HCT116 (cell line): ENCODE data around the gene SDK1. TPM values are rescaled to one million over a fixed set of nuclear protein-coding genes. Genes with fewer than 3 reads are reported as not detected.

Source experiments
- ATAC-seq: fragments of 200-7000 bp; cut with Tn5 transposase; 2 replicates; pipeline ENCODE4 v1.9.1; 2020; ENCODE audit warnings: mild to moderate bottlenecking, moderate library complexity
- BruUV-seq: library from RNA; stranded (reverse); fragments of 400-500 nt; replicated peaks from 2 replicates; lab custom pipeline; 2021; lab: Mats Ljungman, UMichigan
- CTCF ChIA-PET: fragments of 300-600 bp; sonication (Branson Sonifier 250); formaldehyde crosslinking; loops from one replicate; lab custom pipeline; 2021; ENCODE audit warnings: antibody characterized with exemption; lab: Charles Lee
- POLR2A ChIA-PET: fragments of 300-600, 350-600 bp; sonication (Branson Sonifier 250); formaldehyde crosslinking; loops from one replicate; lab custom pipeline; 2021; ENCODE audit warnings: antibody characterized with exemption; lab: Charles Lee
- RAD21 ChIA-PET, 2 experiments: fragments of 300-600 bp; sonication (Branson Sonifier 250); formaldehyde crosslinking; loops; one replicate each; lab custom pipeline; 2023; ENCODE audit warnings: low total read pairs in 2 of 2; ENCODE audit not compliant: uncharacterized antibody in 2 of 2, unreplicated experiment in 2 of 2, low non-redundant PET in 1 of 2; lab: Charles Lee
- DNase-seq: peaks from one replicate; pipeline ENCODE4 v3.0.0-alpha.2; 2010; ENCODE audit warnings: low read depth, low spot score
- H2AFZ ChIP-seq: fragments of 200-600 bp; shearing (Covaris generic), sonication (generic); 2 replicates; pipeline ENCODE4 v1.6.1; 2017; ENCODE audit warnings: low read depth, mixed run types, mixed read lengths, antibody characterized with exemption, low read length; ENCODE audit not compliant: poor library complexity, severe bottlenecking
- H3K27ac ChIP-seq: 2 replicates; pipeline ENCODE4 v1.5.1; 2012; ENCODE audit warnings: low read depth, low read length
- H3K27me3 ChIP-seq: fragments of 200-600 bp; sonication (generic); 2 replicates; pipeline ENCODE4 v1.6.1; 2016; ENCODE audit warnings: mixed run types, low read length, mixed read lengths; ENCODE audit not compliant: insufficient read depth
- H3K36me3 ChIP-seq, 2 experiments: fragments of 200-500 bp in 1 of 2; fragments of 200-600 bp in 1 of 2; sonication (Bioruptor generic) in 1 of 2; sonication (generic) in 1 of 2; 2 replicates each; pipeline versions ENCODE4 v1.5.1 to v1.6.1; 2014 to 2016; ENCODE audit warnings: low read length in 2 of 2, inconsistent platforms in 1 of 2, mixed read lengths in 1 of 2, mixed run types in 1 of 2; ENCODE audit not compliant: insufficient read depth in 2 of 2, control insufficient read depth in 1 of 2
- H3K4me1 ChIP-seq, 2 experiments: fragments of 200-600 bp in 1 of 2; sonication (generic) in 1 of 2; 2 replicates each; pipeline versions ENCODE4 v1.5.1 to v1.6.1; 2012 to 2017; ENCODE audit warnings: low read length in 2 of 2, inconsistent platforms in 1 of 2, mild to moderate bottlenecking in 1 of 2, mixed read lengths in 1 of 2, mixed run types in 1 of 2, moderate library complexity in 1 of 2; ENCODE audit not compliant: insufficient read depth in 2 of 2, control insufficient read depth in 1 of 2
- H3K4me2 ChIP-seq: fragments of 200-600 bp; sonication (generic); 2 replicates; pipeline ENCODE4 v1.6.1; 2017; ENCODE audit warnings: mixed run types, low read length, mixed read lengths
- H3K4me3 ChIP-seq, 2 experiments: fragments of 200-600 bp in 1 of 2; sonication (generic) in 1 of 2; replicated peaks in 1 of 2; 2 replicates each; pipeline ENCODE4 v1.5.1; 2011 to 2016; ENCODE audit warnings: low read length in 2 of 2, control low read depth in 1 of 2, low read depth in 1 of 2, mild to moderate bottlenecking in 1 of 2, mixed read lengths in 1 of 2, mixed run types in 1 of 2
- H3K79me2 ChIP-seq: fragments of 200-600 bp; sonication (generic); 2 replicates; pipeline ENCODE4 v1.6.1; 2017; ENCODE audit warnings: mild to moderate bottlenecking, mixed run types, low read length, moderate library complexity, mixed read lengths; ENCODE audit not compliant: insufficient read depth
- H3K9ac ChIP-seq: fragments of 200-600 bp; sonication (generic); 2 replicates; pipeline ENCODE4 v1.6.1; 2016; ENCODE audit warnings: low read length, mixed read lengths
- H3K9me2 ChIP-seq: fragments of 200-600 bp; sonication (generic), shearing (Covaris generic); 2 replicates; pipeline ENCODE4 v1.6.1; 2017; ENCODE audit warnings: mixed run types, mild to moderate bottlenecking, moderate library complexity; ENCODE audit not compliant: insufficient read depth
- H3K9me3 ChIP-seq, 2 experiments: fragments of 200-500 bp in 1 of 2; fragments of 200-600 bp in 1 of 2; sonication (Bioruptor generic) in 1 of 2; sonication (generic) in 1 of 2; 2 replicates each; pipeline ENCODE4 v1.6.1; 2014 to 2017; ENCODE audit warnings: low read length in 2 of 2, mixed read lengths in 2 of 2, inconsistent platforms in 1 of 2, low read depth in 1 of 2, mild to moderate bottlenecking in 1 of 2, mixed run types in 1 of 2, moderate library complexity in 1 of 2; ENCODE audit not compliant: control insufficient read depth in 1 of 2, insufficient read depth in 1 of 2
- H4K20me1 ChIP-seq: fragments of 200-600 bp; sonication (generic), shearing (Covaris generic); 2 replicates; pipeline ENCODE4 v1.6.1; 2017; ENCODE audit warnings: mixed run types, mild to moderate bottlenecking, moderate library complexity; ENCODE audit not compliant: insufficient read depth
- CBX3 ChIP-seq: IDR thresholded peaks from 2 replicates; pipeline ENCODE4 v1.6.1; 2012; ENCODE audit warnings: low read depth
- CTCF ChIP-seq, 3 experiments: fragments of 200-600 bp in 1 of 3; sonication (generic) in 1 of 3; IDR thresholded peaks in 2 of 3; conservative IDR thresholded peaks in 1 of 3; 2 replicates each; pipeline ENCODE4 v1.5.1; 2012 to 2017; ENCODE audit warnings: low read depth in 2 of 3, low read length in 2 of 3, antibody characterized with exemption in 1 of 3, borderline replicate concordance in 1 of 3, control low read depth in 1 of 3, mild to moderate bottlenecking in 1 of 3, mixed read lengths in 1 of 3, mixed run types in 1 of 3, moderate library complexity in 1 of 3; ENCODE audit not compliant: insufficient read depth in 1 of 3
- EGR1 ChIP-seq: IDR thresholded peaks from 2 replicates; pipeline ENCODE4 v1.6.1; 2012; ENCODE audit warnings: low read depth
- ELF1 ChIP-seq: IDR thresholded peaks from 2 replicates; pipeline ENCODE4 v1.6.1; 2012; ENCODE audit warnings: low read depth, borderline replicate concordance
- EZH2 ChIP-seq: fragments of 200-600 bp; sonication (generic); IDR thresholded peaks from 2 replicates; pipeline ENCODE4 v1.6.1; 2017; ENCODE audit warnings: antibody characterized with exemption, mixed run types
- EZH2phosphoT487 ChIP-seq: fragments of 200-600 bp; IDR thresholded peaks from 2 replicates; pipeline ENCODE4 v1.6.1; 2018; ENCODE audit warnings: antibody characterized with exemption, borderline replicate concordance
- FOSL1 ChIP-seq: IDR thresholded peaks from 2 replicates; pipeline ENCODE4 v1.6.1; 2012; ENCODE audit warnings: low read depth
- JUND ChIP-seq: IDR thresholded peaks from 2 replicates; pipeline ENCODE4 v1.6.1; 2012
- MAX ChIP-seq: IDR thresholded peaks from 2 replicates; pipeline ENCODE4 v1.6.1; 2012
- RAD21 ChIP-seq: IDR thresholded peaks from 2 replicates; pipeline ENCODE4 v1.6.1; 2012; ENCODE audit warnings: low read depth, mild to moderate bottlenecking
- SIN3A ChIP-seq: IDR thresholded peaks from 2 replicates; pipeline ENCODE4 v1.6.1; 2012; ENCODE audit warnings: low read depth
- SP1 ChIP-seq: IDR thresholded peaks from 2 replicates; pipeline ENCODE4 v1.6.1; 2012; ENCODE audit warnings: low read depth
- TCF7L2 ChIP-seq: IDR thresholded peaks from 2 replicates; pipeline ENCODE4 v1.7.0; 2011; ENCODE audit warnings: borderline replicate concordance, inconsistent platforms; ENCODE audit not compliant: insufficient read depth, insufficient read length; ENCODE audit errors: extremely low read depth
- ZFX ChIP-seq: fragments of 450-650 bp; IDR thresholded peaks from 2 replicates; pipeline ENCODE4 v1.6.1; 2017
- intact Hi-C: fragments of 100-400 bp; cut with micrococcal nuclease; formaldehyde crosslinking; loops from 2 replicates; pipeline ENCODE4 v1.10.0; 2022
- total RNA-seq: library from RNA; stranded (reverse); gene quantifications from one replicate; pipeline ENCODE4 v1.2.1, GENCODE V29; 2021; ENCODE audit not compliant: unreplicated experiment

The SDK1 gene
- total RNA-seq, 1 experiment from 2014 or later, result 0.05 TPM

- no peak overlapping the region for H3K9ac ChIP-seq
- no peaks in the 10 kb centered on the region; a peak in 1 of 4 replicates for H3K9me3 ChIP-seq
- H3K27me3 ChIP-seq, result no peaks in the 10 kb centered on the region
- no peak overlapping the region for H3K4me2 ChIP-seq
- CTCF ChIA-PET, result no interaction called here
- no peak overlapping the region for H3K27ac ChIP-seq
- no peaks in the 10 kb centered on the region for H3K9me2 ChIP-seq
- RAD21 ChIA-PET, result no interaction called here
- POLR2A ChIA-PET, result no interaction called here
- no peaks in the 10 kb centered on the region for H3K36me3 ChIP-seq
- intact Hi-C loops, result no loop called here
- no peaks in the 10 kb centered on the region for H3K79me2 ChIP-seq
- DNase-seq, result no peak
- H2AFZ ChIP-seq, result no peak overlapping the region
- no peak overlapping the region for H3K4me3 ChIP-seq
- TF ChIP-seq CTCF (IDR thresholded peaks at IDR 0.05 in 2 of 3, conservative IDR thresholded peaks at IDR 0.05 in 1 of 3; ENCODE audit: borderline replicate concordance in 1 of 3, insufficient read depth in 1 of 3, low read depth in 2 of 3, low read length in 2 of 3) (no peak), SIN3A (no peak), EZH2phosphoT487 (no peak), TCF7L2 (no peak), ELF1 (no peak), EGR1 (no peak), MAX (no peak)
- no TSS peak for BruUV-seq
- H3K4me1 ChIP-seq, result no peaks in the 10 kb centered on the region
- no peaks in the 10 kb centered on the region for H4K20me1 ChIP-seq
- no peak for ATAC-seq
Measured at GRCh38 chr7:4242706-4243105, 941.7 kb downstream of the SDK1 start.

GRCh38 chr7:4244041-4244440 lies 943.0 kb downstream of the SDK1 start:
- ChIA-PET CTCF (no interaction called here), POLR2A (no interaction called here), RAD21 (no interaction called here)
- no peak overlapping the region for H3K9ac ChIP-seq
- H3K4me2 ChIP-seq, result no peak overlapping the region
- H2AFZ ChIP-seq, result no peak overlapping the region
- peaks cover 0 to 4% of the 10 kb centered on the region in 2 experiments; a peak in 2 of 4 replicates for H3K9me3 ChIP-seq
- no peaks in the 10 kb centered on the region for H3K79me2 ChIP-seq
- no peaks in the 10 kb centered on the region for H3K4me1 ChIP-seq
- ATAC-seq, result no peak
- TF ChIP-seq CBX3, result no peak
- TF ChIP-seq MAX, result no peak
- TF ChIP-seq ZFX, result no peak
- TF ChIP-seq JUND, result no peak
- TF ChIP-seq EZH2, result no peak
- TF ChIP-seq EZH2phosphoT487, result no peak
- TF ChIP-seq SP1, result no peak
- no peak for TF ChIP-seq TCF7L2
- TF ChIP-seq FOSL1, result no peak
- TF ChIP-seq RAD21, result no peak
- TF ChIP-seq ELF1, result no peak
- no peaks in the 10 kb centered on the region for H4K20me1 ChIP-seq
- H3K4me3 ChIP-seq, result no peak overlapping the region
- no peak overlapping the region for H3K27ac ChIP-seq
- no peak for DNase-seq
- H3K9me2 ChIP-seq, result no peaks in the 10 kb centered on the region
- no peaks in the 10 kb centered on the region for H3K27me3 ChIP-seq
- intact Hi-C loops, result no loop called here
- no peaks in the 10 kb centered on the region for H3K36me3 ChIP-seq
- BruUV-seq, result no TSS peak
